Measurements from ENCODE around the gene SKA3. TPM values are rescaled to one million over a fixed set of nuclear protein-coding genes. Genes with fewer than 3 reads are reported as not detected.
"Not testable (repeated sequence)": the region's sequence is repeated elsewhere in the genome, so short reads cannot be mapped to it uniquely, and the experiment has no call there.

SKA3 gene
- total and polyA plus RNA-seq, 9 donors = 0.12 to 1.6 (median 0.43) TPM

GRCh38 chr13:21202767-21203531 is 26.6 kb upstream of the SKA3 start:
- WGBS, 3 donors = 51 to 64% (median 55%) methylated on average over 3 of the region's 3 CpGs
- Histone ChIP-seq H3K4me3 (no peak overlapping the region), H3K27ac (no peak overlapping the region), H3K9me3 (no peaks in the 10 kb centered on the region), H3K27me3 (no peaks in the 10 kb centered on the region), H3K4me1 (ENCODE audit: insufficient read depth) (no peaks in the 10 kb centered on the region), H3K36me3 (no peaks in the 10 kb centered on the region)
- TF ChIP-seq EP300 (IDR thresholded peaks at IDR 0.05) (no peak), POLR2A (IDR thresholded peaks at IDR 0.05) (no peak)
- TF ChIP-seq, protein P1, sequence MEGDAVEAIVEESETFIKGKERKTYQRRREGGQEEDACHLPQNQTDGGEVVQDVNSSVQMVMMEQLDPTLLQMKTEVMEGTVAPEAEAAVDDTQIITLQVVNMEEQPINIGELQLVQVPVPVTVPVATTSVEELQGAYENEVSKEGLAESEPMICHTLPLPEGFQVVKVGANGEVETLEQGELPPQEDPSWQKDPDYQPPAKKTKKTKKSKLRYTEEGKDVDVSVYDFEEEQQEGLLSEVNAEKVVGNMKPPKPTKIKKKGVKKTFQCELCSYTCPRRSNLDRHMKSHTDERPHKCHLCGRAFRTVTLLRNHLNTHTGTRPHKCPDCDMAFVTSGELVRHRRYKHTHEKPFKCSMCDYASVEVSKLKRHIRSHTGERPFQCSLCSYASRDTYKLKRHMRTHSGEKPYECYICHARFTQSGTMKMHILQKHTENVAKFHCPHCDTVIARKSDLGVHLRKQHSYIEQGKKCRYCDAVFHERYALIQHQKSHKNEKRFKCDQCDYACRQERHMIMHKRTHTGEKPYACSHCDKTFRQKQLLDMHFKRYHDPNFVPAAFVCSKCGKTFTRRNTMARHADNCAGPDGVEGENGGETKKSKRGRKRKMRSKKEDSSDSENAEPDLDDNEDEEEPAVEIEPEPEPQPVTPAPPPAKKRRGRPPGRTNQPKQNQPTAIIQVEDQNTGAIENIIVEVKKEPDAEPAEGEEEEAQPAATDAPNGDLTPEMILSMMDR (IDR thresholded peaks at IDR 0.05) = no peak
- intact Hi-C loops (cut with DNase I) = no loop called here
- DNase-seq = no peak

GRCh38 chr13:21201456-21202190 is 25.3 kb upstream of the SKA3 start:
- intact Hi-C loops (cut with DNase I); DNase-seq; H3K9me3 ChIP-seq; H3K4me3 ChIP-seq; H3K27ac ChIP-seq; H3K27me3 ChIP-seq; H3K4me1 ChIP-seq (ENCODE audit: insufficient read depth); H3K36me3 ChIP-seq: not testable (repeated sequence)

DNA sequence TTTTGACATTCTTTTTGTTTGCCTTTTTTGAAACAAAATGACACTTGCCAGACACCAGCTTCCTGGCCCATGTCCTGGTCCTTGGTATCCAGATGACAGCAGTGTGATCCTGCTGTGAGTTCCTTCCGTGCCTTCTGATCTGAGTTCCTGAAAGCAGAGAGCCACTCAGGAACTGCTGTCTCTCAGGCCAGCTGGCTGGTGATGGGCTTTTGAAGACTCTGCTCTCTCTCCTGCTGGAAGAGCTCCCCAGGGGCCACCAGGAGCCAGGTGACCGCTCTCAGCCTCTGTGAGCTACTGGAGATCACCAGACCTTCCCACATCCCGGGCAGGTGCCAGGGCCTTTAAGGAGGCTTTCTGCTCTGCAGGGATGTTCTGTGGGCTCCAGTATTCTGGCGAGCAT is 22.0 kb upstream of the SKA3 start:
- intact Hi-C loops (cut with DNase I) = not testable (repeated sequence)
- 72 to 82% (median 76%) methylated on average over 4 of the region's 4 CpGs for WGBS, 3 donors

DNA sequence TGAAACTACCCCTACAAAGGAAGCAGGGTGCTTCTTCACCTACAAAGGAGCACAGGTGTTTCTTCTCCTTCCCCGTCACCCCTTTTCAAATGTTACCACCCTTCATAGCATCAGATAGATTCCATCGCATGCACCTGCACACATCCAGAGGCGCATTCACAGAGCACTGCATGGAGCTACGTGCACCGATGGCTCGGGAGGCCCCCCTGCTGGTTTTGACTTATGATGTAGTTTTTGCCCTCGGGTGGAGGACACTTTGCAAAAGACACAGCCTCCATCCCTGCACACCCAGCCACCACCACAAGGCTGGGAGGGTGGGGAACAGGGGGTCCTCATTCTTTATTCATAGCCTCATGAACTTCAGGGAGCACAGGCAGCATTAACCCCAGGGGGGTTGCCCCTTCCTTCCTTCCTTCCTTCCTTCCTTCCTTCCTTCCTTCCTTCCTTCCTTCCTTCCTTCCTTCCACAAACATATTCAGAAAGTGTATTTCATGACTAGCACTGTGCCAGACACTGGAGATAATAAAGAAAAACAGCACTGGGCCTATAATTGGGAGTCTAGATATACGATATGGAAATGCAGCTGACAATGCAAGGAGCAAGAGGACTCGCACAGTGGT is 21.4 kb upstream of the SKA3 start:
- H3K36me3 ChIP-seq; H3K9me3 ChIP-seq; H3K27me3 ChIP-seq; H3K4me1 ChIP-seq (ENCODE audit: insufficient read depth); DNase-seq; H3K27ac ChIP-seq; H3K4me3 ChIP-seq; intact Hi-C loops (cut with DNase I): not testable (repeated sequence)
- 80 to 84% (median 83%) methylated on average over 9 of the region's 9 CpGs for WGBS, 3 donors

More for the DNA sequence above, 22.0 kb upstream of the SKA3 start:
- H3K4me1 ChIP-seq (ENCODE audit: insufficient read depth); H3K27me3 ChIP-seq; H3K4me3 ChIP-seq; DNase-seq; H3K27ac ChIP-seq; H3K36me3 ChIP-seq; H3K9me3 ChIP-seq: not testable (repeated sequence)

GRCh38 chr13:21194756-21195155 is 18.4 kb upstream of the SKA3 start:
- H3K27me3 ChIP-seq; H3K9me3 ChIP-seq; H3K4me1 ChIP-seq (ENCODE audit: insufficient read depth); H3K36me3 ChIP-seq; H3K4me3 ChIP-seq; intact Hi-C loops (cut with DNase I); DNase-seq; H3K27ac ChIP-seq: not testable (repeated sequence)
- WGBS, 3 donors = 70 to 77% (median 71%) methylated on average over 2 of the region's 2 CpGs

- H3K27me3 ChIP-seq; H3K4me1 ChIP-seq (ENCODE audit: insufficient read depth); intact Hi-C loops (cut with DNase I); H3K9me3 ChIP-seq; H3K36me3 ChIP-seq; DNase-seq; H3K4me3 ChIP-seq; H3K27ac ChIP-seq: not testable (repeated sequence)
- WGBS, 3 donors = 89 to 98% (median 91%) methylated on average over 13 to 19 of the region's 35 CpGs
These were observed 10.1 kb upstream of the SKA3 start for GRCh38 chr13:21186410-21186809.

DNA sequence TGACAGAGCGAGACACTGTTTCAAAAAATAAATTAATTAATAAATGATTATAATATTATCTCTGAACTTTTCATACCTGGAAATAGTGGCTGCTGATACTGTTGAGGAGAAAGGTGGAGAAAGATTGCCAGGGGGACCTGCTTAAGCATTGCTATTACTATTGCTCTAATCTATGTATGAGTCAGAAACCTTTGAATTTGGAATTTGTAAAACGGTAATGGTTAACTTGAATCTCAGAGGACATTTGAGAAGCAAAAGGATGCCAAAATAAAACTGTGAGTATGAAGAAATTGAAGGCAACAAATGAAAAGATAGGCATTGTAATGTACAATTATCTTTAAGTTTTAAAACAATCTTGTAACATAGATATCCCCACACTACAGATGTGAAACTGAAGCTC is 5.3 kb upstream of the SKA3 start:
- Histone ChIP-seq H3K4me1 (ENCODE audit: insufficient read depth) (peaks cover 2% of the 10 kb centered on the region), H3K27me3 (no peaks in the 10 kb centered on the region), H3K27ac (no peak overlapping the region), H3K9me3 (no peaks in the 10 kb centered on the region), H3K4me3 (no peak overlapping the region), H3K36me3 (no peaks in the 10 kb centered on the region)
- TF ChIP-seq EP300 (IDR thresholded peaks at IDR 0.05) (no peak), POLR2A (IDR thresholded peaks at IDR 0.05) (no peak)
- TF ChIP-seq, protein P1 (IDR thresholded peaks at IDR 0.05) = no peak
- WGBS, 3 donors = 86 to 91% (median 87%) methylated on average over 2 of the region's 2 CpGs
- intact Hi-C loops (cut with DNase I) = no loop called here
- no peak for DNase-seq

All from ovary (tissue), 9 donors.